Measurements from ENCODE around the gene NRTN.

The NRTN gene

DNA sequence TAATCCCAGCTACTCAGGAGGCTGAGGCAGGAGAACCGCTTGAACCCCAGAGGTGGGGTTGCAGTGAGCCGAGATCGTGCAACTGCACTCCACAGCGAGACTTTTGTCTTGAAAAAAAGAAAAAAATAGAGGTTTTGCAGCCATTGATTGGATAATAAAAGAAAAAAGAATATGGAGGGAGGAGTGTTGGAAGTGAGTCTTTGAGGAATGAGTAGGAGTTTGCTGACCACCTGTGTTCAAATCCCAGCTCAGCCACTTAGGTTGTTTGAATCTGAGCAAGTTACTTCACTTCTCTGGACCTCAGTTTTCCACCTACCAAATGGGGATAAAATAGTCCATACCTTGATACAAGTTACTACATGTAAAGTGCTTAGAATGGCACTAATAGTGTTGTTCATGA is 6.2 kb downstream of the NRTN start:
- H3K27me3 ChIP-seq (ENCODE audit: low read depth, low read length): peaks cover 13% of the 10 kb centered on the region; the same call in 1 of the 2 replicates
- no peak overlapping the region for H3K27ac ChIP-seq (ENCODE audit: low read length)
- no peak overlapping the region for H2AFZ ChIP-seq (ENCODE audit: low read depth, low read length)
- H4K20me1 ChIP-seq (ENCODE audit: insufficient read depth, low read length): 0 out of 2 replicates have a peak, but pooled peaks cover 2% of the 10 kb centered on the region
- no peak overlapping the region for H3K4me2 ChIP-seq (ENCODE audit: low read length)
- no peaks in the 10 kb centered on the region for H3K4me1 ChIP-seq (ENCODE audit: low read length)
- no peaks in the 10 kb centered on the region for H3K36me3 ChIP-seq (replicated peaks; ENCODE audit: low read depth, low read length)
- H3K9ac ChIP-seq (ENCODE audit: low read length): no peak overlapping the region
- H3K4me3 ChIP-seq (ENCODE audit: low read length): no peak overlapping the region
- TF ChIP-seq, protein P1, sequence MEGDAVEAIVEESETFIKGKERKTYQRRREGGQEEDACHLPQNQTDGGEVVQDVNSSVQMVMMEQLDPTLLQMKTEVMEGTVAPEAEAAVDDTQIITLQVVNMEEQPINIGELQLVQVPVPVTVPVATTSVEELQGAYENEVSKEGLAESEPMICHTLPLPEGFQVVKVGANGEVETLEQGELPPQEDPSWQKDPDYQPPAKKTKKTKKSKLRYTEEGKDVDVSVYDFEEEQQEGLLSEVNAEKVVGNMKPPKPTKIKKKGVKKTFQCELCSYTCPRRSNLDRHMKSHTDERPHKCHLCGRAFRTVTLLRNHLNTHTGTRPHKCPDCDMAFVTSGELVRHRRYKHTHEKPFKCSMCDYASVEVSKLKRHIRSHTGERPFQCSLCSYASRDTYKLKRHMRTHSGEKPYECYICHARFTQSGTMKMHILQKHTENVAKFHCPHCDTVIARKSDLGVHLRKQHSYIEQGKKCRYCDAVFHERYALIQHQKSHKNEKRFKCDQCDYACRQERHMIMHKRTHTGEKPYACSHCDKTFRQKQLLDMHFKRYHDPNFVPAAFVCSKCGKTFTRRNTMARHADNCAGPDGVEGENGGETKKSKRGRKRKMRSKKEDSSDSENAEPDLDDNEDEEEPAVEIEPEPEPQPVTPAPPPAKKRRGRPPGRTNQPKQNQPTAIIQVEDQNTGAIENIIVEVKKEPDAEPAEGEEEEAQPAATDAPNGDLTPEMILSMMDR (IDR thresholded peaks at IDR 0.05; ENCODE audit: low read depth, low read length): no peak
- no peak for TF ChIP-seq EZH2phosphoT487 (IDR thresholded peaks at IDR 0.05; ENCODE audit: low read depth)
- H3K79me2 ChIP-seq (ENCODE audit: low read length): no peaks in the 10 kb centered on the region
- H3K9me3 ChIP-seq (ENCODE audit: insufficient read depth, low read length): no peaks in the 10 kb centered on the region

DNA sequence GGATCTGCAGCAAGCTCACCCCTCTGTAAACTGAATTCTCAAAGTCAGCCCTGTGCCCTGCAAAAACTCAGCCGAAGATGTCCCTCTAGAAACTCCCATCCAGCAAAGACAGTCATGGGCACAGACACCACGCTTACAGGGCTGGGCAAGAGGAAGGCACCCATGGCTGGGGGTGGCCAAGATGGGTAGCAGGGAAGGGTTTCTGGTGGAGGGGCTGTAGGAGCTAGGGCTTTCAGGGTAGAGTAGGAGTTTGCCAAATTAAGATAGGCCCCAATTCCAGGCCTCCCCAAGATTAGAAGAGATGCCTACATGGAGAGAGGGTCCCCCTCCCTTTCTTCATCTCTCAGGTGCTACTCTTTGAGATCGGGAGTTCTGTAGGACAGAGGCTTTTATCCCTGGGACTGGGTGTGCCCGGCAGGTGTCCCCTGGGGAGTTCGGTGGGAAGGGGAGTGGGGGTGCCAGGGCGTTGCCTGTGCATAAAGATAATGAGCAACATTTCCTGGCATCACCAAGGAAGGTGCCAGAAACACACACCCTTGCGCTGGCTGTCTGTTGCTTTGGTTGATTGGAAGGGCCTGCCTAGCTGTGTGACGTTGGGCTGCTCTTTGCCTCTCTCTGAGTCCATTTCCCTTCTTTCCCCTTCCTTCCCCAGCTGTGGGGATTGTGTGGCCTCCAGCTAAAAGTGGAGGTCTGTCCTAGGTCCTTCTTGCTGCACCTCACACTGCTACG is 9.4 kb downstream of the NRTN start:
- H3K9me3 ChIP-seq (ENCODE audit: insufficient read depth, low read length): no peaks in the 10 kb centered on the region
- no peak overlapping the region for H3K9ac ChIP-seq (ENCODE audit: low read length)
- H4K20me1 ChIP-seq (ENCODE audit: insufficient read depth, low read length): 0 out of 2 replicates have a peak, but pooled peaks cover 2% of the 10 kb centered on the region
- no peak overlapping the region for H2AFZ ChIP-seq (ENCODE audit: low read depth, low read length)
- H3K4me2 ChIP-seq (ENCODE audit: low read length): no peak overlapping the region
- no peaks in the 10 kb centered on the region for H3K79me2 ChIP-seq (ENCODE audit: low read length)
- TF ChIP-seq, protein P1 (IDR thresholded peaks at IDR 0.05; ENCODE audit: low read depth, low read length): no peak
- TF ChIP-seq EZH2phosphoT487 (IDR thresholded peaks at IDR 0.05; ENCODE audit: low read depth): no peak
- no peak overlapping the region for H3K4me3 ChIP-seq (ENCODE audit: low read length)
- H3K36me3 ChIP-seq (replicated peaks; ENCODE audit: low read depth, low read length): no peaks in the 10 kb centered on the region
- no peak overlapping the region for H3K27ac ChIP-seq (ENCODE audit: low read length)
- H3K4me1 ChIP-seq (ENCODE audit: low read length): no peaks in the 10 kb centered on the region
- H3K27me3 ChIP-seq (ENCODE audit: low read depth, low read length): peaks cover 11% of the 10 kb centered on the region; the same call in 1 of the 2 replicates

DNA sequence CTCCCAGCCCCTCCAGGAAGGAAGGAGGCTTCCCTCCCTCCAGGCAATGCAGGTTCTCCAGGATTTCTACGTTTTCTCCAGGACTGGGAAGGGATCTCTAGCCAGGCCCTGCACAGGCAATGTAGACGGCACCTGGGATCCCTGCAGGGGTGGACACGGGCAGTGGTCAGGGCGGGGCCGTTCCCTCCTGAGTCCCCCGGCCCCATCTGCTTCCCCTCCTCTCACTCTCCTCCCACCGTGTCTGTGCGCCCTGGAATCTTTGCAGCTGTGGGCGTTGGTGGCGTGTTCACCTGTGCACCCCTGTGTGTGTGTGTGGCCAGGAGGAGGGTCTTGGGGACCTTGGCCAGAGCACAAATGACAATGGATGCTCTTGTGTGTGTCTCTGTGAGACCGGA is 10.0 kb downstream of the NRTN start:
- H3K27ac ChIP-seq (ENCODE audit: low read length): no peak overlapping the region
- no peaks in the 10 kb centered on the region for H3K4me1 ChIP-seq (ENCODE audit: low read length)
- no peak overlapping the region for H2AFZ ChIP-seq (ENCODE audit: low read depth, low read length)
- H3K4me2 ChIP-seq (ENCODE audit: low read length): no peak overlapping the region
- H3K36me3 ChIP-seq (replicated peaks; ENCODE audit: low read depth, low read length): no peaks in the 10 kb centered on the region
- peaks cover 11% of the 10 kb centered on the region; the same call in 1 of the 2 replicates for H3K27me3 ChIP-seq (ENCODE audit: low read depth, low read length)
- H3K4me3 ChIP-seq (ENCODE audit: low read length): no peak overlapping the region
- H4K20me1 ChIP-seq (ENCODE audit: insufficient read depth, low read length): 0 out of 2 replicates have a peak, but pooled peaks cover 2% of the 10 kb centered on the region
- H3K9ac ChIP-seq (ENCODE audit: low read length): no peak overlapping the region
- H3K9me3 ChIP-seq (ENCODE audit: insufficient read depth, low read length): no peaks in the 10 kb centered on the region
- H3K79me2 ChIP-seq (ENCODE audit: low read length): no peaks in the 10 kb centered on the region
- TF ChIP-seq, protein P1 (IDR thresholded peaks at IDR 0.05; ENCODE audit: low read depth, low read length): no peak
- no peak for TF ChIP-seq EZH2phosphoT487 (IDR thresholded peaks at IDR 0.05; ENCODE audit: low read depth)

DNA sequence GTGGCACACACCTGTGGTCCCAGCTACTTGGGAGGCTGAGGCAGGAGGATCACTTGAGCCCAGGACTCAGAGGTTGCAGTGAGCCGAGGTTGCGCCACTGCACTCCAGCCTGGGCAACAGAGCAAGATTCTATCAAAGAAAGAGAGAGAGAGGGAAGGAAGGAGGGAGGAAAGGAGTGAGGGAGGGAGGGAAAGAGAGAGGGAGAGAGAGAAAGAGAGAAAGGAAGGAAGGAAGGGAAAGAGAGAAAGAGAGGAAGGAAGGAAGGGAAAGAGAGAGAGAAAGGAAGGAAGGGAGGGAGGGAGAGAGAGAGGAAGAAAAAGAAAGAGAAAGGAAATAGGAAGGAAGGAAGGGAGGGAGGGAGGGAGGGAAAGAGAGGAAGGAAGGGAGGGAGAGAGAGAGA is 12.4 kb downstream of the NRTN start:
- no peaks in the 10 kb centered on the region for H3K36me3 ChIP-seq (replicated peaks; ENCODE audit: low read depth, low read length)
- H3K4me1 ChIP-seq (ENCODE audit: low read length): no peaks in the 10 kb centered on the region
- H3K27me3 ChIP-seq (ENCODE audit: low read depth, low read length): peaks cover 11% of the 10 kb centered on the region; the same call in 1 of the 2 replicates
- no peaks in the 10 kb centered on the region for H3K79me2 ChIP-seq (ENCODE audit: low read length)
- no peak overlapping the region for H2AFZ ChIP-seq (ENCODE audit: low read depth, low read length)
- H3K9me3 ChIP-seq (ENCODE audit: insufficient read depth, low read length): no peaks in the 10 kb centered on the region
- no peak overlapping the region for H3K4me3 ChIP-seq (ENCODE audit: low read length)
- H3K27ac ChIP-seq (ENCODE audit: low read length): no peak overlapping the region
- no peak overlapping the region for H3K4me2 ChIP-seq (ENCODE audit: low read length)
- H3K9ac ChIP-seq (ENCODE audit: low read length): no peak overlapping the region
- 0 out of 2 replicates have a peak, but pooled peaks cover 2% of the 10 kb centered on the region for H4K20me1 ChIP-seq (ENCODE audit: insufficient read depth, low read length)
- no peak for TF ChIP-seq EZH2phosphoT487 (IDR thresholded peaks at IDR 0.05; ENCODE audit: low read depth)
- TF ChIP-seq, protein P1 (IDR thresholded peaks at IDR 0.05; ENCODE audit: low read depth, low read length): no peak

All from OCI-LY3 (cell line).